Measurements from ENCODE around the gene MYBPC3. TPM values are rescaled to one million over a fixed set of nuclear protein-coding genes. Genes with fewer than 3 reads are reported as not detected.

The MYBPC3 gene
- total and polyA plus RNA-seq, 10 of the 15 experiments (the other 5 are each of a cell fraction or from before 2014, with no cell fraction given) = 0.03 to 0.08 (median 0.03) TPM; not detected in 7

DNA sequence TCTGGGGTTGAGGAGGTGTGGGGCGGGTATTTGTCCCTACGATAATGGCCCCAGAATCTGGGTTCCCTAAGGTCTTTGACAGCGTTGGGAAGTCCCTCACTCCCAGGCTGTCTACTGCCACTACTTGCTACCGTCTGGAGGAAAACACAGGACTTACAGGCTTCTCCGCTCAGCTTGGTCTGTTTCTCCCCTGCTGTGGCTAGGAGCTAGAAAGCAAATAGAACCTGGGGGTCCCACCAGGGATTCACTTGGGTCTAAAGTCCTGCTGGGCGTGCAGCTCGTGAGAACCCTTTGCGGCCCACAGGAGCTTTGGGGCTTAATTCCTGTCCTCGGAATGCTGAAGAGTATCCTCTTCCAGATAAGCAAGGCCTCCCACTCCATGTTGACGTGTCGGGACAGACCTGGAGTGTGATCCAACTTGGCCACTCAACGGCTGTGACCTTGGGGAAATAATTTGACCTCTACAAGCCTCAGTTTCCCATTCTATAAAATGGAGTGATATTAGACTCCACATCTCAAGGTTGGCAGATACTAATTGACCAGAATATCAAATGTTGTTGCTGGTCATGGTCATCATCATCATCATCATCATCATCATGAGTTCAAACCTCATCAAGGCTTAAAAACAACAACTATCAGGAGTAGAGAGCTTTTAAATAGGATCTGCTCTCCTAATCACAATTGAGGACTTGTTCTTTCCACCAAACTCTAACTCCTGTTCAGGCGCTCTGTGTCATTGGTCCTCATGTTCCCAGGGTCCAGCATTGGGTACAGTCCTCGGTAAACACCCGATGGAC, 1.7 kb upstream of the MYBPC3 start:
- ChIA-PET RAD21 (ENCODE audit: unreplicated experiment) (no interaction called here), POLR2A (no interaction called here), SMC1A (ENCODE audit: uncharacterized antibody, unreplicated experiment) (no interaction called here), CTCF (no interaction called here)
- in situ Hi-C loops (cut with MboI) (no loop called here), intact Hi-C loops (cut with micrococcal nuclease; ENCODE audit: unreplicated experiment) (no loop called here)
- H3K79me2 ChIP-seq (ENCODE audit: control insufficient read depth, insufficient read depth, low read length) = no peaks in the 10 kb centered on the region
- peaks cover under 1 to 3% of the 10 kb centered on the region in 2 experiments; a peak in 3 of 4 replicates for H3K36me3 ChIP-seq (ENCODE audit: control insufficient read depth in 2 of 2, insufficient read depth in 2 of 2, low read length in 1 of 2)
- no peak overlapping the region for H2AFZ ChIP-seq (ENCODE audit: control insufficient read depth, low read depth, low read length)
- DNase-seq (ENCODE audit: low read depth, low spot score) (no peak), FAIRE-seq (no peak), ATAC-seq (no peak)
- TF ChIP-seq RAD51 (IDR thresholded peaks at IDR 0.05) (no peak), FOXM1 (IDR thresholded peaks at IDR 0.05; ENCODE audit: low read depth, low read length) (no peak), GABPA (IDR thresholded peaks at IDR 0.05; ENCODE audit: low read depth) (no peak), ASH2L (IDR thresholded peaks at IDR 0.05; ENCODE audit: borderline replicate concordance, low read depth) (no peak), SIX5 (IDR thresholded peaks at IDR 0.05; ENCODE audit: low read depth, low read length, severe bottlenecking) (no peak), IRF4 (IDR thresholded peaks at IDR 0.05; ENCODE audit: low read depth, low read length) (no peak), MTA3 (IDR thresholded peaks at IDR 0.05; ENCODE audit: borderline replicate concordance, low read length) (no peak), PBX3 (IDR thresholded peaks at IDR 0.05; ENCODE audit: insufficient replicate concordance, low read depth, low read length) (no peak), CEBPB (IDR thresholded peaks at IDR 0.05; ENCODE audit: borderline replicate concordance in 1 of 2, low read depth in 2 of 2, low read length in 2 of 2) (no peak), SREBF2 (IDR thresholded peaks at IDR 0.05; ENCODE audit: low read length) (no peak), MYC (IDR thresholded peaks at IDR 0.05; ENCODE audit: insufficient read depth, insufficient read length, insufficient replicate concordance, low read length, severe bottlenecking) (no peak), PAX5 (IDR thresholded peaks at IDR 0.05; ENCODE audit: borderline replicate concordance, low read depth, low read length) (no peak), LARP7 (IDR thresholded peaks at IDR 0.05) (no peak), ZNF687 (IDR thresholded peaks at IDR 0.05) (no peak), POLR2AphosphoS5 (IDR thresholded peaks at IDR 0.05; ENCODE audit: low read length) (no peak), RB1 (IDR thresholded peaks at IDR 0.05; ENCODE audit: borderline replicate concordance) (no peak), HDGF (IDR thresholded peaks at IDR 0.05) (no peak), RCOR1 (conservative IDR thresholded peaks at IDR 0.05; ENCODE audit: low read depth, low read length) (no peak)
- TF ChIP-seq, protein P1, sequence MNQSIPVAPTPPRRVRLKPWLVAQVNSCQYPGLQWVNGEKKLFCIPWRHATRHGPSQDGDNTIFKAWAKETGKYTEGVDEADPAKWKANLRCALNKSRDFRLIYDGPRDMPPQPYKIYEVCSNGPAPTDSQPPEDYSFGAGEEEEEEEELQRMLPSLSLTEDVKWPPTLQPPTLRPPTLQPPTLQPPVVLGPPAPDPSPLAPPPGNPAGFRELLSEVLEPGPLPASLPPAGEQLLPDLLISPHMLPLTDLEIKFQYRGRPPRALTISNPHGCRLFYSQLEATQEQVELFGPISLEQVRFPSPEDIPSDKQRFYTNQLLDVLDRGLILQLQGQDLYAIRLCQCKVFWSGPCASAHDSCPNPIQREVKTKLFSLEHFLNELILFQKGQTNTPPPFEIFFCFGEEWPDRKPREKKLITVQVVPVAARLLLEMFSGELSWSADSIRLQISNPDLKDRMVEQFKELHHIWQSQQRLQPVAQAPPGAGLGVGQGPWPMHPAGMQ (IDR thresholded peaks at IDR 0.05; ENCODE audit: borderline replicate concordance) = no peak
- H4K20me1 ChIP-seq (ENCODE audit: control insufficient read depth, insufficient read depth) = no peaks in the 10 kb centered on the region
- no peaks in the 10 kb centered on the region for H3K27me3 ChIP-seq (replicated peaks in 1 of 2; ENCODE audit: control insufficient read depth in 2 of 2, insufficient read depth in 2 of 2, low read length in 1 of 2)
- BruUV-seq (replicated peaks) = no TSS peak
- no peak overlapping the region for H3K4me2 ChIP-seq (ENCODE audit: control insufficient read depth, insufficient read depth)
- H3K9ac ChIP-seq (ENCODE audit: control insufficient read depth, insufficient read depth, low read length) = no peak overlapping the region
- WGBS (ENCODE audit: insufficient coverage, insufficient replicate concordance, low lambda C conversion rate, missing lambda C conversion rate) = 89% methylated on average over 15 of the region's 15 CpGs
- no peaks in the 10 kb centered on the region for H3K4me1 ChIP-seq (ENCODE audit: control insufficient read depth, insufficient read depth, low read length)
- H3K4me3 ChIP-seq = no peak overlapping the region
- H3K9me3 ChIP-seq (replicated peaks; ENCODE audit: control insufficient read depth, insufficient read depth, low read length) = no peaks in the 10 kb centered on the region; the same call in 2 of the 3 replicates
- no peak overlapping the region for H3K27ac ChIP-seq (ENCODE audit: control insufficient read depth, insufficient read depth)

Measured in GM12878 (cell line).